GM12878 (cell line): Measurements from ENCODE around the gene DOCK9. TPM values are rescaled to one million over a fixed set of nuclear protein-coding genes. Genes with fewer than 3 reads are reported as not detected.

Experiments
- ATAC-seq: fragments of 200-7000 bp; cut with Tn5 transposase; 3 replicates; pipeline ENCODE4 v1.9.1; 2020; ENCODE audit warnings: mild to moderate bottlenecking, moderate library complexity
- BruUV-seq: library from RNA; stranded (reverse); fragments of 400-500 nt; replicated peaks from 2 replicates; lab custom pipeline; 2021; lab: Mats Ljungman, UMichigan
- CTCF ChIA-PET: fragments of 300-600 bp; sonication (Branson Sonifier 250); formaldehyde crosslinking; extraction: SDS; loops from one replicate; lab custom pipeline; 2021; ENCODE audit warnings: inconsistent platforms; lab: Yijun Ruan, JAX
- POLR2A ChIA-PET: fragments of 350-600 bp; formaldehyde crosslinking; extraction: SDS; loops from one replicate; lab custom pipeline; 2021; ENCODE audit warnings: inconsistent platforms; lab: Charles Lee
- RAD21 ChIA-PET: fragments of 300-600 bp; sonication (Branson Sonifier 250); formaldehyde crosslinking; loops from one replicate; lab custom pipeline; 2023; ENCODE audit warnings: antibody characterized with exemption; ENCODE audit not compliant: unreplicated experiment; lab: Charles Lee
- SMC1A ChIA-PET: fragments of 300-600 bp; sonication (Branson Sonifier 250); formaldehyde crosslinking; loops from one replicate; lab custom pipeline; 2023; ENCODE audit not compliant: unreplicated experiment, uncharacterized antibody; lab: Charles Lee
- DNase-seq: peaks from one replicate; pipeline ENCODE4 v3.0.0-alpha.2; 2011; ENCODE audit warnings: low read depth, low spot score
- FAIRE-seq: peaks from 3 replicates; lab custom pipeline; 2011; peaks lifted over from hg19 to GRCh38; lab: Jason Lieb, UNC
- H2AFZ ChIP-seq: 2 replicates; pipeline ENCODE4 v1.6.0; 2011; ENCODE audit warnings: low read depth, low read length, control low read depth; ENCODE audit not compliant: control insufficient read depth
- H3K27ac ChIP-seq: 2 replicates; pipeline ENCODE4 v1.5.1; 2011; ENCODE audit warnings: control low read depth; ENCODE audit not compliant: control insufficient read depth, insufficient read depth
- H3K27me3 ChIP-seq, 2 experiments: replicated peaks in 1 of 2; 2 replicates each; pipeline versions ENCODE4 v1.6.0 to v1.6.1; 2011; ENCODE audit warnings: low read length in 1 of 2; ENCODE audit not compliant: control insufficient read depth in 2 of 2, insufficient read depth in 2 of 2
- H3K36me3 ChIP-seq, 2 experiments: 2 replicates each; pipeline ENCODE4 v1.5.1; 2011; ENCODE audit warnings: low read length in 1 of 2; ENCODE audit not compliant: control insufficient read depth in 2 of 2, insufficient read depth in 2 of 2
- H3K4me1 ChIP-seq: 2 replicates; pipeline ENCODE4 v1.6.1; 2011; ENCODE audit warnings: mild to moderate bottlenecking, low read length, moderate library complexity, mixed read lengths; ENCODE audit not compliant: control insufficient read depth, insufficient read depth
- H3K4me2 ChIP-seq: 2 replicates; pipeline ENCODE4 v1.6.0; 2011; ENCODE audit warnings: control low read depth; ENCODE audit not compliant: control insufficient read depth, insufficient read depth
- H3K4me3 ChIP-seq: fragments of 200-600 bp; sonication (generic); 2 replicates; pipeline ENCODE4 v1.5.1; 2016
- H3K79me2 ChIP-seq: 2 replicates; pipeline ENCODE4 v1.6.0; 2011; ENCODE audit warnings: low read length; ENCODE audit not compliant: control insufficient read depth, insufficient read depth
- H3K9ac ChIP-seq: 2 replicates; pipeline ENCODE4 v1.8.0; 2011; ENCODE audit warnings: low read length, control low read depth, mixed read lengths; ENCODE audit not compliant: control insufficient read depth, insufficient read depth
- H3K9me3 ChIP-seq: replicated peaks from 3 replicates; pipeline ENCODE4 v1.5.1; 2011; ENCODE audit warnings: mild to moderate bottlenecking, low read length; ENCODE audit not compliant: control insufficient read depth, insufficient read depth
- H4K20me1 ChIP-seq: 2 replicates; pipeline ENCODE4 v1.6.0; 2011; ENCODE audit not compliant: control insufficient read depth, insufficient read depth
- BCL11A ChIP-seq: IDR thresholded peaks from 2 replicates; pipeline ENCODE4 v1.6.1; 2011; ENCODE audit warnings: low read depth, low read length
- BMI1 ChIP-seq: fragments of 450-650 bp; IDR thresholded peaks from 2 replicates; pipeline ENCODE4 v1.6.1; 2016; ENCODE audit warnings: mild to moderate bottlenecking, moderate library complexity, borderline replicate concordance
- GATAD2B ChIP-seq: fragments of 450-650 bp; conservative IDR thresholded peaks from 2 replicates; pipeline ENCODE4 v1.6.1; 2017; ENCODE audit warnings: low read depth, mild to moderate bottlenecking, moderate library complexity
- MTA3 ChIP-seq: IDR thresholded peaks from 2 replicates; pipeline ENCODE4 v1.6.1; 2012; ENCODE audit warnings: low read length, inconsistent platforms, borderline replicate concordance
- NFIC ChIP-seq: IDR thresholded peaks from 2 replicates; pipeline ENCODE4 v1.6.1; 2012; ENCODE audit warnings: low read depth, mild to moderate bottlenecking, inconsistent platforms, low read length, moderate library complexity
- NR2F1 ChIP-seq: fragments of 450-650 bp; conservative IDR thresholded peaks from 2 replicates; pipeline ENCODE4 v1.6.1; 2017; ENCODE audit warnings: mild to moderate bottlenecking
- RAD21 ChIP-seq: IDR thresholded peaks from 2 replicates; pipeline ENCODE4 v1.6.1; 2011; ENCODE audit warnings: mild to moderate bottlenecking, low read depth, low read length, moderate library complexity; ENCODE audit not compliant: insufficient read depth
- RCOR1 ChIP-seq: conservative IDR thresholded peaks from 2 replicates; pipeline ENCODE4 v1.6.1; 2012; ENCODE audit warnings: low read depth, low read length, improper control_type of control experiment
- SPI1 ChIP-seq: IDR thresholded peaks from 2 replicates; pipeline ENCODE4 v1.6.1; 2011; ENCODE audit warnings: low read depth, mild to moderate bottlenecking, low read length, moderate library complexity, borderline replicate concordance; ENCODE audit not compliant: insufficient read depth
- STAT3 ChIP-seq: IDR thresholded peaks from 2 replicates; pipeline ENCODE4 v1.6.1; 2011; ENCODE audit warnings: low read depth, low read length, improper control_type of control experiment
- ZNF24 ChIP-seq: fragments of 450-650 bp; IDR thresholded peaks from 2 replicates; pipeline ENCODE4 v1.6.1; 2017; ENCODE audit warnings: antibody characterized with exemption, mild to moderate bottlenecking
- ZNF622 ChIP-seq: fragments of 450-650 bp; IDR thresholded peaks from 2 replicates; pipeline ENCODE4 v1.6.1; 2017; ENCODE audit warnings: mild to moderate bottlenecking, inconsistent platforms
- WGBS: methylation state at CpG from one replicate; pipeline ENCODE4 v1.1.6; 2016; ENCODE audit warnings: low lambda C conversion rate; ENCODE audit not compliant: insufficient replicate concordance, insufficient coverage; ENCODE audit errors: missing lambda C conversion rate; 5-methylcytosine and 5-hydroxymethylcytosine counted together
- in situ Hi-C: fragments of 300-500 bp; cut with MboI; formaldehyde crosslinking; loops from 9 replicates; pipeline ENCODE4 v1.14.3; 2018; ENCODE audit warnings: mixed read lengths
- intact Hi-C: fragments of 100-400 bp; cut with micrococcal nuclease; formaldehyde crosslinking; loops from one replicate; pipeline ENCODE4 v1.14.2; 2022; ENCODE audit not compliant: unreplicated experiment
- polyA plus RNA-seq, 11 experiments: library from polyadenylated mRNA; depleted of rRNA in 4 of 11; unstranded in 6 of 11; stranded (reverse) in 5 of 11; fragments of >200 nt; fragmentation: Nextera tagmentation in 4 of 11; fragmentation: Illumina TruSeq in 1 of 11; extraction: Ambion mirVana in 4 of 11; extraction: Trizol in 1 of 11; gene quantifications; 1 replicate in 1 of 11; 2 replicates in 10 of 11; pipeline versions ENCODE4 v1.2.1 to v1.2.3, GENCODE V29; 2011 to 2016; ENCODE audit warnings: inconsistent platforms in 2 of 11, missing spikeins in 2 of 11, low read depth in 1 of 11
- total RNA-seq, 4 experiments: library from RNA; depleted of rRNA in 3 of 4; stranded (reverse); fragments of >200 nt in 3 of 4; fragmentation: Illumina TruSeq in 1 of 4; extraction: Trizol in 1 of 4; gene quantifications; 2 replicates each; pipeline versions ENCODE4 v1.2.1 to v1.2.3, GENCODE V29; 2013 to 2021
- TF ChIP-seq, protein P1 (sequence below): fragments of 450-650 bp; IDR thresholded peaks from 2 replicates; pipeline ENCODE4 v1.6.1; 2018; ENCODE audit warnings: borderline replicate concordance, mild to moderate bottlenecking; ENCODE audit not compliant: partially characterized antibody
- TF ChIP-seq, protein P2 (sequence below): fragments of 150-350 bp; IDR thresholded peaks from 2 replicates; pipeline ENCODE4 v1.6.1; 2014; ENCODE audit warnings: mild to moderate bottlenecking, low read depth, low read length
- TF ChIP-seq, protein P3 (sequence below): IDR thresholded peaks from 2 replicates; pipeline ENCODE4 v1.6.1; 2011; ENCODE audit warnings: low read depth, low read length, improper control_type of control experiment, borderline replicate concordance

Gene DOCK9
- total and polyA plus RNA-seq, 10 of the 15 experiments (the other 5 are each of a cell fraction or from before 2014, with no cell fraction given), result 0.09 to 2.9 (median 0.74) TPM

DNA sequence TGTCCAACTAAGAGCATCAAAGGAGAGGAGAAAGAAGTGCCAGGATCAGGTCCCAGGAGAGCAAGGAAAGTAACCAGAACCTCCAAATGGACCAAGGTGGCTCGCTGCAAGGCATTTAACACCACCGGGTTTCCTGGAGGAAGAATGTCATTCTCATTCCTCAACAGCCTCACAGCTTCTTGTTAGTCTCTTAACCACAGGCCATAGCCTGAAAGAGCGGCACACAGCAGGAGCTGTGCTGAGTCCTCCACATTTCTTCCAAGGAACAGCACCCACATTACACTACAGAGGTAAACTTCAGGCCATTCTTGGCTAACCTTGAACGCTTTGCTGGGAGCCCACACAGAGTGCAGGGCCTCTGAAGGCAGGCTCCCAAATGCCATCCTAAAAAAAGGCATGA is 23.6 kb downstream of the DOCK9 start:
- ChIA-PET RAD21 (interaction anchor here (0.9 kb wide), 1 partner anchor 111 kb away, joined by 3 read pairs; no protein-coding TSS in a partner anchor), SMC1A (no interaction called here), POLR2A (no interaction called here), CTCF (interaction anchor here (0.6 kb wide), 1 partner anchor 85 kb away, joined by 3 read pairs; no protein-coding TSS in a partner anchor)
- intact Hi-C loops, result no loop called here
- Histone ChIP-seq H4K20me1 (no peaks in the 10 kb centered on the region), H3K4me1 (no peaks in the 10 kb centered on the region), H3K4me3 (no peak overlapping the region), H2AFZ (no peak overlapping the region), H3K9ac (no peak overlapping the region), H3K27me3 (no peaks in the 10 kb centered on the region), H3K79me2 (no peaks in the 10 kb centered on the region), H3K27ac (no peak overlapping the region), H3K4me2 (no peak overlapping the region), H3K36me3 (no peaks in the 10 kb centered on the region), H3K9me3 (no peaks in the 10 kb centered on the region)
- in situ Hi-C loops, result no loop called here
- TF ChIP-seq MTA3 (no peak), SPI1 (no peak), BCL11A (no peak), RCOR1 (no peak), ZNF622 (no peak), RAD21 (no peak), ZNF24 (no peak), BMI1 (no peak), NR2F1 (no peak), STAT3 (no peak), NFIC (no peak), GATAD2B (no peak)
- TF ChIP-seq, protein P1, sequence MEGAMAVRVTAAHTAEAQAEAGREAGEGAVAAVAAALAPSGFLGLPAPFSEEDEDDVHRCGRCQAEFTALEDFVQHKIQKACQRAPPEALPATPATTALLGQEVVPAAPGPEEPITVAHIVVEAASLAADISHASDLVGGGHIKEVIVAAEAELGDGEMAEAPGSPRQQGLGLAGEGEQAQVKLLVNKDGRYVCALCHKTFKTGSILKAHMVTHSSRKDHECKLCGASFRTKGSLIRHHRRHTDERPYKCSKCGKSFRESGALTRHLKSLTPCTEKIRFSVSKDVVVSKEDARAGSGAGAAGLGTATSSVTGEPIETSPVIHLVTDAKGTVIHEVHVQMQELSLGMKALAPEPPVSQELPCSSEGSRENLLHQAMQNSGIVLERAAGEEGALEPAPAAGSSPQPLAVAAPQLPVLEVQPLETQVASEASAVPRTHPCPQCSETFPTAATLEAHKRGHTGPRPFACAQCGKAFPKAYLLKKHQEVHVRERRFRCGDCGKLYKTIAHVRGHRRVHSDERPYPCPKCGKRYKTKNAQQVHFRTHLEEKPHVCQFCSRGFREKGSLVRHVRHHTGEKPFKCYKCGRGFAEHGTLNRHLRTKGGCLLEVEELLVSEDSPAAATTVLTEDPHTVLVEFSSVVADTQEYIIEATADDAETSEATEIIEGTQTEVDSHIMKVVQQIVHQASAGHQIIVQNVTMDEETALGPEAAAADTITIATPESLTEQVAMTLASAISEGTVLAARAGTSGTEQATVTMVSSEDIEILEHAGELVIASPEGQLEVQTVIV, result no peak
- TF ChIP-seq, protein P2, sequence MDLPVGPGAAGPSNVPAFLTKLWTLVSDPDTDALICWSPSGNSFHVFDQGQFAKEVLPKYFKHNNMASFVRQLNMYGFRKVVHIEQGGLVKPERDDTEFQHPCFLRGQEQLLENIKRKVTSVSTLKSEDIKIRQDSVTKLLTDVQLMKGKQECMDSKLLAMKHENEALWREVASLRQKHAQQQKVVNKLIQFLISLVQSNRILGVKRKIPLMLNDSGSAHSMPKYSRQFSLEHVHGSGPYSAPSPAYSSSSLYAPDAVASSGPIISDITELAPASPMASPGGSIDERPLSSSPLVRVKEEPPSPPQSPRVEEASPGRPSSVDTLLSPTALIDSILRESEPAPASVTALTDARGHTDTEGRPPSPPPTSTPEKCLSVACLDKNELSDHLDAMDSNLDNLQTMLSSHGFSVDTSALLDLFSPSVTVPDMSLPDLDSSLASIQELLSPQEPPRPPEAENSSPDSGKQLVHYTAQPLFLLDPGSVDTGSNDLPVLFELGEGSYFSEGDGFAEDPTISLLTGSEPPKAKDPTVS, result no peak
- TF ChIP-seq, protein P3, sequence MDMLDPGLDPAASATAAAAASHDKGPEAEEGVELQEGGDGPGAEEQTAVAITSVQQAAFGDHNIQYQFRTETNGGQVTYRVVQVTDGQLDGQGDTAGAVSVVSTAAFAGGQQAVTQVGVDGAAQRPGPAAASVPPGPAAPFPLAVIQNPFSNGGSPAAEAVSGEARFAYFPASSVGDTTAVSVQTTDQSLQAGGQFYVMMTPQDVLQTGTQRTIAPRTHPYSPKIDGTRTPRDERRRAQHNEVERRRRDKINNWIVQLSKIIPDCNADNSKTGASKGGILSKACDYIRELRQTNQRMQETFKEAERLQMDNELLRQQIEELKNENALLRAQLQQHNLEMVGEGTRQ, result no peak
- ATAC-seq (no peak), DNase-seq (no peak), FAIRE-seq (no peak)
- WGBS, result 32% methylated on average over 4 of the region's 4 CpGs
- BruUV-seq, result no TSS peak
